ENCODE measurements around the gene BMPR2. TPM values are rescaled to one million over a fixed set of nuclear protein-coding genes. Genes with fewer than 3 reads are reported as not detected.

BMPR2 gene
- total RNA-seq, 4 donors from 2014 or later: 30.4 to 50.2 (median 36.5) TPM

DNA sequence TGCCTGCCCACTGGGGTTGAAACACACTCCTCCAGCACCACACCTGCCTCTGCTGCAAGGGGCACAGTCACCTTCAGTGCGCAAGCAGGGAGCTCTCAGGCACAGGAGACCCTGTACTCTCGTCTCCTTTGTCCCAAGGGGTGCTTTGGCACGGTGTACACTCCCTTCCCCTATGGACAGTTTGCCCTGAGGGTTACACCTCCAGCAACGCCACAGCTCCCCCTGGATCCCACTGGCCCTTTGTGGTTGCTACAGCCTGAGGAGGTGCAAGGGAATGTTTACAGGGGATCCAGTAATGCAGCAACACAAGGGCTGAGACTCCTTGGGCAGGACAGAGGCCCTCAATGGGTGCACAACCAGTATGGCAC lies 213.4 kb downstream of the BMPR2 start:
- intact Hi-C loops (cut with DNase I; ENCODE audit: low total_unique reads): loop anchor here (10.0 kb wide), 1 partner anchor 285 kb away; the partner anchor contains the start of gene ICA1L
- WGBS, 2 donors: 86 to 94% methylated on average over 4 of the region's 4 CpGs
- DNase-seq (ENCODE audit: low spot score in 2 of 2): no peak
- TF ChIP-seq CTCF (IDR thresholded peaks at IDR 0.05): no peak
- no peak for TF ChIP-seq POLR2A (IDR thresholded peaks at IDR 0.05)
- no peak overlapping the region for H3K4me3 ChIP-seq (ENCODE audit: low read depth, poor library complexity, severe bottlenecking)

GRCh38 chr2:202592566-202592965 lies 216.4 kb downstream of the BMPR2 start:
- WGBS, 2 donors: 75 to 88% methylated on average over 2 of the region's 2 CpGs
- DNase-seq (ENCODE audit: low spot score in 2 of 2): no peak
- no peak for TF ChIP-seq CTCF (IDR thresholded peaks at IDR 0.05)
- TF ChIP-seq POLR2A (IDR thresholded peaks at IDR 0.05): no peak
- intact Hi-C loops (cut with DNase I; ENCODE audit: low total_unique reads): no loop called here
- no peak overlapping the region for H3K4me3 ChIP-seq (ENCODE audit: low read depth, poor library complexity, severe bottlenecking)

GRCh38 chr2:202599105-202599504 lies 223.0 kb downstream of the BMPR2 start:
- 92 to 95% methylated on average over 2 of the region's 2 CpGs for WGBS, 2 donors
- DNase-seq (ENCODE audit: low spot score in 2 of 2): no peak
- TF ChIP-seq POLR2A (IDR thresholded peaks at IDR 0.05) (no peak), CTCF (IDR thresholded peaks at IDR 0.05) (no peak)
- H3K4me3 ChIP-seq (ENCODE audit: low read depth, poor library complexity, severe bottlenecking): no peak overlapping the region
- intact Hi-C loops (cut with DNase I; ENCODE audit: low total_unique reads): no loop called here

- WGBS, 2 donors: 72 to 76% methylated on average over 4 of the region's 4 CpGs
- intact Hi-C loops (cut with DNase I; ENCODE audit: low total_unique reads): no loop called here
- TF ChIP-seq CTCF (IDR thresholded peaks at IDR 0.05): no peak
- TF ChIP-seq POLR2A (IDR thresholded peaks at IDR 0.05): no peak
- no peak for DNase-seq (ENCODE audit: low spot score in 2 of 2)
- H3K4me3 ChIP-seq (ENCODE audit: low read depth, poor library complexity, severe bottlenecking): no peak overlapping the region
Observed at GRCh38 chr2:202599911-202600310, 223.8 kb downstream of the BMPR2 start.

- no peak for DNase-seq (ENCODE audit: low spot score in 2 of 2)
- no peak overlapping the region for H3K4me3 ChIP-seq (ENCODE audit: low read depth, poor library complexity, severe bottlenecking)
- 78 to 83% methylated on average over 4 of the region's 4 CpGs for WGBS, 2 donors
- TF ChIP-seq CTCF (IDR thresholded peaks at IDR 0.05) (no peak), POLR2A (IDR thresholded peaks at IDR 0.05) (no peak)
- intact Hi-C loops (cut with DNase I; ENCODE audit: low total_unique reads): no loop called here
Observed at GRCh38 chr2:202604699-202605098, 228.6 kb downstream of the BMPR2 start.

DNA sequence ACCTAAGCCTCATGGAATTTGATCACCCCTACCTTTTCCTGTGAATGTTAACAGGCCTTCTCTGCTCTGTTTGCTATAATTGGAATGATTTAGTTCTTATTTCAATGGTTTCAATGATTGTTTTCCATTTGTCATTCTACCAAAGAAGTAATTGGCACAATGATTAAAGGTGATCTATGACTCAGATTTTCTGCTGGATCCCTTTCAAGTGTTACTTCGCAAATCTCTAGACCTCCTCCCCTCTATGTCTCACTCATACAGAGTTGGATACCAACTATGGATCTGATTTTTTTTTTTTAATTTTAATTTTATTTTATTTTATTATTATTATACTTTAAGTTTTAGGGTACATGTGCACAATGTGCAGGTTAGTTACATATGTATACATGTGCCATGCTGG lies 229.0 kb downstream of the BMPR2 start:
- no peak for DNase-seq (ENCODE audit: low spot score in 2 of 2)
- TF ChIP-seq POLR2A (IDR thresholded peaks at IDR 0.05) (no peak), CTCF (IDR thresholded peaks at IDR 0.05) (no peak)
- intact Hi-C loops (cut with DNase I; ENCODE audit: low total_unique reads): no loop called here
- 33 to 34% methylated on average over 1 of the region's 1 CpG for WGBS, 2 donors
- H3K4me3 ChIP-seq (ENCODE audit: low read depth, poor library complexity, severe bottlenecking): no peak overlapping the region

Measured in lower leg skin (tissue), 4 donors.